ENCODE measurements around the gene PER2.

Gene PER2

GRCh38 chr2:238294046-238294392 is 5.6 kb upstream of the PER2 start:
- TF ChIP-seq CTCF (IDR thresholded peaks at IDR 0.05; ENCODE audit: insufficient read depth, low read length) (no peak), REST (IDR thresholded peaks at IDR 0.05; ENCODE audit: insufficient replicate concordance, low read depth) (no peak), POLR2AphosphoS5 (IDR thresholded peaks at IDR 0.05; ENCODE audit: low read depth) (no peak), SPI1 (IDR thresholded peaks at IDR 0.05; ENCODE audit: borderline replicate concordance, low read depth) (no peak), GABPA (IDR thresholded peaks at IDR 0.05; ENCODE audit: low read depth) (no peak)
- no peak overlapping the region for H3K27ac ChIP-seq (replicated peaks)
- H3K27me3 ChIP-seq (ENCODE audit: insufficient read depth, poor library complexity, severe bottlenecking): no peaks in the 10 kb centered on the region
- no peak overlapping the region for H3K4me3 ChIP-seq (replicated peaks; ENCODE audit: insufficient read depth, low read length)
- no peak for DNase-seq (ENCODE audit: low read depth in 1 of 2, low spot score in 1 of 2)

GRCh38 chr2:238291550-238292281 is 3.3 kb upstream of the PER2 start:
- Histone ChIP-seq H3K4me3 (replicated peaks; ENCODE audit: insufficient read depth, low read length) (no peak overlapping the region), H3K27me3 (ENCODE audit: insufficient read depth, poor library complexity, severe bottlenecking) (no peaks in the 10 kb centered on the region), H3K27ac (replicated peaks) (no peak overlapping the region)
- TF ChIP-seq SPI1 (IDR thresholded peaks at IDR 0.05; ENCODE audit: borderline replicate concordance, low read depth) (no peak), POLR2AphosphoS5 (IDR thresholded peaks at IDR 0.05; ENCODE audit: low read depth) (no peak), REST (IDR thresholded peaks at IDR 0.05; ENCODE audit: insufficient replicate concordance, low read depth) (no peak), GABPA (IDR thresholded peaks at IDR 0.05; ENCODE audit: low read depth) (no peak), CTCF (IDR thresholded peaks at IDR 0.05; ENCODE audit: insufficient read depth, low read length) (no peak)
- no peak for DNase-seq (ENCODE audit: low read depth in 1 of 2, low spot score in 1 of 2)

DNA sequence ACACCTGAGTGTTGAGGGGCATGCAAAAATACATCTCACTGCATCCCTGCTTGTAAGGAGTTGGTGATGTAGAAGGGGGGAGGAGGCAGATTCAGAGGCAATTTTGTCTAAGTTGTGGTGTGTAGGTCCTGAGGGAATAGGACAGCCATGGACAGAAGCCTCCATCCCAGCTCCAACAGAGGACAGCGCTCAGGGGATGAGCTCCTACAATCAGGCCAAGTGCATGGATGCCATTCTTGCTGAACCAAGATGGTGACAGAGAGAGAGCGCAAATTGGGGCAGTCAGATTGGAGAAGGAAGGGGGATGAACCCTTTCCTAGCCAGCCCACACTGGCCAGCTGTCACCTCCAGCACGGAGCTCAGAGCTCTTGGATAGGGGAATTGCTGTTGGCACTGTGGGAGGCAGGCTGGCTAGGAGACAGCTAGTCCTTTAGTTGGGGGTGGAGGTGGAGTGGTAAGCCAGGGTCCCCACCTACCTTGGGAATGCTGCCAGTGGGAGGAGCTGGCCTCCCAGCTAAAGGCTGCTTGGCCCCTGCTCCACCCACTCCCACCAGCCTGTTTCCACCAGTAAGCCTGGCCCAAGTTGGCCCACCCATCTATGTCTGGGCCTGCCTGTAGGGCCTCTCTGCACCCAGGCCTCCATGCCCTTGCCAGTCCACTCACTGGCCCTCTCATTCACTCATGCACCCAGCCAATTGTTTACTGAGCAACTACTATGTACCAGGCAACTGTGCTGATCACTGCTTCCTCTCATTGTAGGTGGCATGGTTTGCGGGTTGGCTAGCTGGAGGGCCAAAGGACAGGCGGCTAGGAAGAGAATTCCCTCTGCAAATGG is 2.5 kb upstream of the PER2 start:
- no peak overlapping the region for H3K27ac ChIP-seq (replicated peaks)
- no peak for DNase-seq (ENCODE audit: low read depth in 1 of 2, low spot score in 1 of 2)
- TF ChIP-seq GABPA (IDR thresholded peaks at IDR 0.05; ENCODE audit: low read depth) (no peak), POLR2AphosphoS5 (IDR thresholded peaks at IDR 0.05; ENCODE audit: low read depth) (no peak), SPI1 (IDR thresholded peaks at IDR 0.05; ENCODE audit: borderline replicate concordance, low read depth) (no peak), CTCF (IDR thresholded peaks at IDR 0.05; ENCODE audit: insufficient read depth, low read length) (no peak)

More for the DNA sequence above, 2.5 kb upstream of the PER2 start:
- Histone ChIP-seq H3K4me3 (replicated peaks; ENCODE audit: insufficient read depth, low read length) (no peak overlapping the region), H3K27me3 (ENCODE audit: insufficient read depth, poor library complexity, severe bottlenecking) (no peaks in the 10 kb centered on the region)

All from HL-60 (cell line).